ENCODE measurements around the gene IFIT1B.

The IFIT1B gene

GRCh38 chr10:89348975-89349374 is 28.9 kb upstream of the IFIT1B start:
- DNase-seq: no peak

DNA sequence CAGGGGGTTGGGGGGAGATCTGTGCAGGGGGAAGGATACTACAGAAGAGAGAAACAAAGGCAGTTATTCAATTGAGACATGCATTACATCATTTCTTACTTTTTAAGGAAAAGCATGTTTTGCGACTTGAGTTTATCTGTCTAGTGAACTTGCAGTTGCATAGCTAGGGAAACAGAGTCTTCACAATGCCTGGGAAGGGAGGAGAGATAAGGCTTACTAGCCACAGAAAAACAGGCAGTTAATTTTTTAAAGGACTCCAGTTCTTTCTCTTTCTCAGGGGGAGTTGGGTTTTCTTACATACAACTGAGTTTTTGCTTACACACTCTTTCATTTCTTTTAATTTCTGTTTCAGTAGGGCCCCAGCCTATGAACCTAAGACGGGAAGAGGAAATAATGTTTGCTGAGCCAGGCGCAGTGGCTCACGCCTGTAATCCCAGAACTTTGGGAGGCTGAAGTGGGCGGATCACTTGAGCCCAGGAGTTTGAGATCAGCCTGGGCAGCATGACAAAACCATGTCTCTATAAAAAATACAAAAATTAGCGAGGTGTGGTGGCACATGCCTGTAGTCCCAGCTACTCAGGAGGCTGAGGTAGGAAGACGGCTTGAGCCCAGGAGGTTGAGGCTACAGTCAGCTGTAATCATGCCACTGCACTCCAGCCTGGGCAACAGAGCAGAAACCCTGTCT is 27.1 kb upstream of the IFIT1B start:
- DNase-seq: peak; percentile 85

GRCh38 chr10:89351412-89351779 is 26.5 kb upstream of the IFIT1B start:
- DNase-seq: no peak

GRCh38 chr10:89351780-89352597 is 25.9 kb upstream of the IFIT1B start:
- peak; percentile 14 for DNase-seq

- peak; percentile 80 for DNase-seq
Measured at GRCh38 chr10:89352802-89353201, 25.1 kb upstream of the IFIT1B start.

DNA sequence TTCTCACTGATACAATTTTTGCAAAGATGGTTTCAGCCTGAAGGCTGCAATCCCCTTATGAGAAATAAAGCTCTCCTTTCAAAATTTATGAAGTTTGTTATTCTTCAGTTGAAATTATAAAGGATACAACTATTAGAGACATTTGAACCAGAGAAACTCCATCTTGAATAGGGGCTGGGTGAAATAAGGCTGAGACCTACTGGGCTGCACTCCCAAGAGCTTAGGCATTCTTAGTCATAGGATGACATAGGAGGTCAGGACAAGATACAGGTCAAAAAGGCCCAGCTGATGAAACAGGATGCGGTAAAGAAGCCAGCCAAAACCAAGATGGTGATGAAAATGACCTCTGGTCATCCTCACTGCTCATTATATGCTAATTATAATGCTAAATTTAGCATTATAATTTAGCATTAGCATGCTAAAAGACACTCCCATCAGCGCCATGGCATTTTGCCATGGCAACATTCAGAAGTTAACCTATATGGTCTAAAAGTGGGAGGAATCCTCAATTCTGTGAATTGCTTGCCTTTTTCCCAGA is 22.4 kb upstream of the IFIT1B start:
- peak; percentile 32 for DNase-seq

DNA sequence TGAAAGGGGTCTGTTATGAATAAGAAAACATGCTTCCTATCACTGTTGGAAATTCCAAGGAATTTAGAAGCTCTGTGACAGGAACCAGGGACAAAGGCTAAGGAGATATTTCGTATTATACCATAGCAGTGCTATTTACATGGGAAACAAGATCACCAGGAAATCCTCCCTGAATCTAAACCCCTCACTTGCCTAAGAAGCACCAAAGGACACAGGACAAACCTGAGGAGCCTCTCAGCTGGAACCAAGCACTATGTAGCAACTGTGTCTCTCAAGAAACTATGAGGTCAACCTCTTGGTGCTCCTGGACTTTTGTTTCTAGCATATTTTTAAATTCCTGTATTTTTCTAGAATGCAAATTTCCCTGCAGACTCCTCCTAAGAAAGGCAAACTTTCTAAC is 20.8 kb upstream of the IFIT1B start:
- no peak for DNase-seq

DNA sequence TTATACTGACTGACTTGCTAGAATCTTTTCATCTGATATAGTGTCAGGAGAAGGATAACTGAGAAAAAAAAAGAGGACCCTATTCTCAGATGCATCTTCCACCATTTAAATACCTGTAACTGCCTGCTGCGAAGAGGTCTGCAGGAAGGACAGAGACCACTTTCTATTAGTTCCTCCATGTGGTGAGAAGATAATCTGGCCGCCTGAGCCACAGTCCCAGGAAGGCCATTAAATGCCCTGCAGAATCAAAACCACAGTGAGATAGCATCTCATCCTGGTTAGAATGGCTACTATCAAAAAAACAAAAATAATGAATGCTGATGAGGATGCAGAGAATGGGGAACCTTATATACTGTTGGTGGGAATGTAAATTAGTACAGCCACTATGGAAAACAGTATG is 19.9 kb upstream of the IFIT1B start:
- no peak for DNase-seq

GRCh38 chr10:89360157-89360556 is 17.7 kb upstream of the IFIT1B start:
- peak; percentile 84 for DNase-seq

DNA sequence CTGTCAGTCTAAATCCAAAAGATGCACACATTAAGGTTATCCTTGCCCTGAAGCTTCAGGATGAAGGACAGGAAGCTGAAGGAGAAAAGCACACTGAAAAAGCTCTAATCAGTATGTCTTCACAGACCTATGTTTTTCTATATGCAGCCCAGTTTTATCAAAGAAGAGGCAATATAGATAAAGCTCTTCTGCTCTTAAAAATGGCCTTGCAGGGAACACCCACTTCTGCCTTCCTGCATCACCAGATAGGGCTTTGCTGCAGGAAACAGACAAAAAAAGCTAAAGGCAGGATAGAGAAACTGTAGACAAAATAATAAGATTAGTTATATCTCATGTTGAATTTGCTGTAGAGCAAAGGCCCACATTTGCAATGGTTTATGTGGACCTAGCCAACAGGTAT is 14.9 kb upstream of the IFIT1B start:
- DNase-seq: peak; percentile 89

- peak; percentile 10 for DNase-seq
Measured at GRCh38 chr10:89363729-89364442, 14.0 kb upstream of the IFIT1B start.

DNA sequence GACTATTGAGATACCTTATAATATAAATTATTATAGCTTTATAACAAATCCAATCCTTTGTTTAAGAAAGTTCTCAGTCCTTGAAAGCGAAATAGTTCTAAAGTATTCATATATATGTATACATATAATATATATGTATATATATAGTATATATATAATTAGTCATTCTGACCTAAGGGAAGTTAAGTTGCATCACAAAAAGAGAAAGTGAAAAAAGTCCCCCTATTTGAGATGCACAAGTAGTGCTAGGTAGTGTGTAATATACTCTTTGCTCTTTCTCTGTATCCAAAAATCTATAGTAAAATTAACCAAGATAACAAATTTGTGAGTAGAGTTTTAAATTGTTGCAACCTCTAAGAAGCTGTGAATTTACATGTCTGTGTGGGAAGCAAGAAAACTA is 13.3 kb upstream of the IFIT1B start:
- no peak for DNase-seq

DNA sequence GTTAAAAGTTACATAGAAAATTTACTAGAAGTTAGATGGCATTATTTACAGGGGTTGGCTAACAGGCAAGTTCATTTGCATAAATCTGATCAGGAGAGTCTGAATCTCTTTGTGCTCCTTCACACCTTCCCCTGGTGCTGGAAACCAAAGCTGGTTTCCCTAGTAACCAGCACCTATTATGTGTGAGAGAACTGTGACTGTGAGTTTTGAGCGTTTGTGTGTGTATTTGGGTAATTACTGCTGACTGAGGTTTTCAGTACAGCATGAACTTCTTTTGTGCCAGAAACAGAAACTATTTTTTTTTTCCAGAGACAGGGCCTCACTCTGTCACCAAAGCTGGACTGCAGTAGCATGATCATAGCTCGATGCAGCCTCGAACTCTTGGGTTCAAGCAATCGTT is 10.3 kb upstream of the IFIT1B start:
- DNase-seq: no peak

- DNase-seq: no peak
Measured at GRCh38 chr10:89368129-89368528, 9.7 kb upstream of the IFIT1B start.

- peak; percentile 77 for DNase-seq
Measured at GRCh38 chr10:89369156-89370105, 8.4 kb upstream of the IFIT1B start.

DNA sequence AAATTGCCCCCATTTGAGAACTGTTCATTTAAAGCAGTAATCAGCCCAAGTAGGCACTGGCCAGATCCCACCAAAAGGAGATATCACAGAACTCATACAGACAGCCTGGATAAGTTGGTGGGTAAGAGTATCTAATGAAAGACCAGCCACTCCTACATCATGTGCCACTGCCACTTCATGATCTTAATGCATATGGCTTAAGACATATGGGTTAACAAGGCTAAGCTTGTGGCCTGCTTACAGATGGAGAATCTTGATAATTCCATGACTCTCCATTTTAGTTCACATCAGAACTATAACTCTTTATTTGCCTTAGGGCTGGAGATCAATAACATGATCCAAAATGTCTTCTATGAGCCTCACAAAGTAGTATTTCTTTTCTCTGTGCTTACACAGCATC is 6.8 kb upstream of the IFIT1B start:
- DNase-seq: peak; percentile 89

DNA sequence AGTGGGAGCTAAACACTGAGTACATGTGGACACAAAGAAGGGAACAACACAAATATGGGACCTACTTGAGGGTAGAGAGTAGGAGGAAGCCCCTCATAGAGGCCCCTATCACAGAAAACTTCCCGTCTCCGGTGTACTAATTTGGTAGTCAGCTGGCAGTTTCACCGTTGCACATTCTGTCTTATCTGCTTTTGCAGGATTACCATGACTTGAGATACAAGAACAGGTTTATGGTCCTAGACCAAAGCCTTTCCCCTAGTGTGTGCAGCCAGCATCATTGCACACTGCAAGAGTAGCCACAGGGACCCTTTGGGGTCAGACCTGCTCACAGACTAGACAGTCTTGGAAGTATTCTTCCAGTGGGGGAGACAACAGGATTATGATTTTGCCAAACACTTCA is 5.9 kb upstream of the IFIT1B start:
- DNase-seq: peak; percentile 73

- peak; percentile 94 for DNase-seq
Measured at GRCh38 chr10:89373916-89374711, 3.7 kb upstream of the IFIT1B start.

- DNase-seq: peak; percentile 93
Measured at GRCh38 chr10:89374713-89375141, 3.1 kb upstream of the IFIT1B start.

DNA sequence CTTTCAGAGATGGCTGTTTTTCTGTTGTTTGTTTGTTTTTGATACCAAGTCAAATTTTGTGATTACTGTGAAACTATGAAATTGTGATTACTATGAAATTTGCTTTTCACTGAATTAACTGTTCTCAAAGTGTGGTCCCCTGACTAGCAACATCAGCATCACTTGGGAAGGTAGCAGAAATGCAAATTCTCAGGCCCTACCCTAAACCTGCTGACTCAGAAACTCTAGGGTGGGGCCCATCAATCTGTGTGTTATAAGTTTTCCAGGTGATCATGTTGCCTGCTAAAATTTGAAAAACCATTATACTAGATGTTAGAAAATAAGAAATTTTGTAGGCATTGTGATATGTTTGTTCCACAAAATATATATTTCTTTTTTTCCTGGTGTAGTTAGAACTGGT is 1.2 kb downstream of the IFIT1B start:
- no peak for DNase-seq

GRCh38 chr10:89382757-89383156 is 4.9 kb downstream of the IFIT1B start:
- DNase-seq: no peak

Data from hematopoietic multipotent progenitor cell treated with erythropoietin and hydrocortisone succinate and interleukin-3 and kit ligand, for 8 days (in vitro differentiated cells).